ENCODE measurements around the gene RNF14. TPM values are rescaled to one million over a fixed set of nuclear protein-coding genes. Genes with fewer than 3 reads are reported as not detected.

Gene RNF14
- total RNA-seq, 2 donors from 2014 or later, result 27.5 to 33.0 TPM

DNA sequence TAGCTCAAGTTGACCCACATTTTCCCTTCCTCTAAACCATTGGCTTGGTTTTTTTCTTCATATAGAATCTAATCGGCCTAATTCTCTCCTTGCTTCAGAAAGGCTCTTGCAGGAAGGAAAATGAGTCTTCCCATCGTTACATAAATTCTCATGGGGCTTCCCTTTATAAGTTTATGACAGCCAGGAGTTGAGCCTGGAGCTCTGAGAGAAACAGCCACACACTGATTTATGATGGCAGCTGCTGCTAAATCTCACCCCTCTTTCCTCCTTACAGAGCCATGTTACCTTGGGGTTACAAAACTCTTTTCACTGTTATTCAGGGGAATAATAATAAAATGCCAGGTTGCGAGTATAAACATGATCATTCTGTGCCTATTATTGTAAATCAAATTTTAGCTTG, 5.2 kb upstream of the RNF14 start:
- H3K27ac ChIP-seq (ENCODE audit: low read depth, low read length), result no peak overlapping the region
- no peaks in the 10 kb centered on the region for H3K36me3 ChIP-seq (ENCODE audit: control insufficient read depth, insufficient read depth, low read length)
- Mint-ChIP-seq H3K27me3 (ENCODE audit: insufficient read depth) (peaks cover 1% of the 10 kb centered on the region), H3K9me3 (no peaks in the 10 kb centered on the region), H3K4me1 (peaks cover 14% of the 10 kb centered on the region), H3K36me3 (ENCODE audit: low read depth) (no peaks in the 10 kb centered on the region), H3K4me3 (no peak overlapping the region), H3K27ac (no peak overlapping the region)
- TF ChIP-seq, protein P1, sequence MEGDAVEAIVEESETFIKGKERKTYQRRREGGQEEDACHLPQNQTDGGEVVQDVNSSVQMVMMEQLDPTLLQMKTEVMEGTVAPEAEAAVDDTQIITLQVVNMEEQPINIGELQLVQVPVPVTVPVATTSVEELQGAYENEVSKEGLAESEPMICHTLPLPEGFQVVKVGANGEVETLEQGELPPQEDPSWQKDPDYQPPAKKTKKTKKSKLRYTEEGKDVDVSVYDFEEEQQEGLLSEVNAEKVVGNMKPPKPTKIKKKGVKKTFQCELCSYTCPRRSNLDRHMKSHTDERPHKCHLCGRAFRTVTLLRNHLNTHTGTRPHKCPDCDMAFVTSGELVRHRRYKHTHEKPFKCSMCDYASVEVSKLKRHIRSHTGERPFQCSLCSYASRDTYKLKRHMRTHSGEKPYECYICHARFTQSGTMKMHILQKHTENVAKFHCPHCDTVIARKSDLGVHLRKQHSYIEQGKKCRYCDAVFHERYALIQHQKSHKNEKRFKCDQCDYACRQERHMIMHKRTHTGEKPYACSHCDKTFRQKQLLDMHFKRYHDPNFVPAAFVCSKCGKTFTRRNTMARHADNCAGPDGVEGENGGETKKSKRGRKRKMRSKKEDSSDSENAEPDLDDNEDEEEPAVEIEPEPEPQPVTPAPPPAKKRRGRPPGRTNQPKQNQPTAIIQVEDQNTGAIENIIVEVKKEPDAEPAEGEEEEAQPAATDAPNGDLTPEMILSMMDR (conservative IDR thresholded peaks at IDR 0.05), result no peak
- 80 to 91% methylated on average over 3 of the region's 3 CpGs for WGBS, 2 experiments (ENCODE audit: insufficient coverage in 1 of 2, insufficient read length in 1 of 2)
- H3K4me3 ChIP-seq (ENCODE audit: low read length), result no peak overlapping the region
- DNase-seq, result no peak
- H3K9ac ChIP-seq (ENCODE audit: extremely low read depth, low read length, poor library complexity, severe bottlenecking), result no peak overlapping the region
- H3K9me3 ChIP-seq (ENCODE audit: control insufficient read depth, low read length), result no peaks in the 10 kb centered on the region
- H3K4me1 ChIP-seq (ENCODE audit: control insufficient read depth, insufficient read depth, low read length), result no peaks in the 10 kb centered on the region
- H3K27me3 ChIP-seq (ENCODE audit: control insufficient read depth, insufficient read depth, low read length, poor library complexity, severe bottlenecking), result no peaks in the 10 kb centered on the region

DNA sequence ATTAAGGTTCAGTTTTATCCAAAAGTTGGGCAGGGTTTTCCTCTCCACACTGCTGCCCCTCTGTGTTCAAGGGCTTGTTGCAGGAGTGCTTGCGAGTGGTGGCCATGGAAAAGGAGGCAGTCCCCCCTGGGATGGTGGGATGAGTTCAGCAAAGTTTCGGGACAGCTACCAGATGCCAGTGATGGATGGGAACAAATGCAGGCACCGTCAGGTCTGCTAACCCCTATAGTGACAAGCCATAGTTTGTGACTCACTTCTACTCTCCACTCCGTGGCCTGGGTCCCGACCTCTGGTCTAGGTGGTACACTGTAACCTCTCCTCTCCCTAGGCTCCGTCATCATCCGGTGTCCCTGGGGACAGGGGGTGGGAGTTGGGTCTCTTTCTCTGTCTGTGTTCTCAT, 3.8 kb upstream of the RNF14 start:
- WGBS, 2 experiments (ENCODE audit: insufficient coverage in 1 of 2, insufficient read length in 1 of 2), result 66 to 70% methylated on average over 4 to 7 of the region's 7 CpGs
- Histone ChIP-seq H3K4me1 (ENCODE audit: control insufficient read depth, insufficient read depth, low read length) (no peaks in the 10 kb centered on the region), H3K27ac (ENCODE audit: low read depth, low read length) (no peak overlapping the region), H3K9ac (ENCODE audit: extremely low read depth, low read length, poor library complexity, severe bottlenecking) (no peak overlapping the region), H3K4me3 (ENCODE audit: low read length) (no peak overlapping the region), H3K27me3 (ENCODE audit: control insufficient read depth, insufficient read depth, low read length, poor library complexity, severe bottlenecking) (no peaks in the 10 kb centered on the region), H3K9me3 (ENCODE audit: control insufficient read depth, low read length) (no peaks in the 10 kb centered on the region), H3K36me3 (ENCODE audit: control insufficient read depth, insufficient read depth, low read length) (no peaks in the 10 kb centered on the region)
- no peaks in the 10 kb centered on the region for H3K27me3 Mint-ChIP-seq (ENCODE audit: insufficient read depth)
- H3K4me3 Mint-ChIP-seq, result no peak overlapping the region
- TF ChIP-seq, protein P1 (conservative IDR thresholded peaks at IDR 0.05), result no peak
- peaks cover 15% of the 10 kb centered on the region for H3K4me1 Mint-ChIP-seq
- H3K36me3 Mint-ChIP-seq (ENCODE audit: low read depth), result no peaks in the 10 kb centered on the region
- no peak overlapping the region for H3K27ac Mint-ChIP-seq
- no peaks in the 10 kb centered on the region for H3K9me3 Mint-ChIP-seq
- no peak for DNase-seq

DNA sequence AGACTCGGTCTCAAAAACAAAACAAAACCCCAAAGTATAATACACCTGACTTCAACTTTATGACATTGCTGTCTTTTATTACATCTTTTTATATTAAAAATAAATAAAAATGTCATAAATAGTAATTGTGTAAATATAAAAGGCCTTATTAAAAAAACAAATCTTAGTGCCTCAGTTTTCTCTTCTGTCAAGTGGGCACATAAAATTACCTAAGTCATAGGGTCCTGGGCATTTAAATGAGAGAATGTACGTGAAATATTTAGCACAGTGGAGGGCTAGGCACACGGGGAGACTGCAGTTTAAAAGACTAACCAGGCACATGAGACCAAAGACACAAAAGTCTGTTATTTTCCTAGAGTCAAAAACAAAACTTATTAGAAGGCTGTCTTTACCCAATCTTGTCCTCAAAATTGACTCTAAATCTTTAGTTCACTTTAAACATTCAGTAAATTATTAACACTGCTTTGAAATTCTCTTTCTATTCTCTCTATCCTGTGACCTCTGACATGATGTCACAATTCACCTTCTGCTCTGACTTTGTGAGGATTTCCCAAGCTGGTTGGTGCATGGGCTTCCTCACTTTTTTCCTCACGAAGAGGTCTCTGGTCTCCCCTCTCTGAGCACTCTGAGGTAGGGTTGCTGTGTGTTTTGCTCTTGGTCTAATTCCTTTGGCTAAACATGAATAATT, 2.5 kb upstream of the RNF14 start:
- Mint-ChIP-seq H3K36me3 (ENCODE audit: low read depth) (peaks cover 3% of the 10 kb centered on the region), H3K27ac (no peak overlapping the region), H3K4me3 (no peak overlapping the region), H3K4me1 (peaks cover 10% of the 10 kb centered on the region), H3K9me3 (no peaks in the 10 kb centered on the region), H3K27me3 (ENCODE audit: insufficient read depth) (no peaks in the 10 kb centered on the region)
- Histone ChIP-seq H3K4me1 (ENCODE audit: control insufficient read depth, insufficient read depth, low read length) (no peaks in the 10 kb centered on the region), H3K4me3 (ENCODE audit: low read length) (no peak overlapping the region), H3K36me3 (ENCODE audit: control insufficient read depth, insufficient read depth, low read length) (peaks cover 11% of the 10 kb centered on the region), H3K9ac (ENCODE audit: extremely low read depth, low read length, poor library complexity, severe bottlenecking) (no peak overlapping the region), H3K27ac (ENCODE audit: low read depth, low read length) (no peak overlapping the region), H3K9me3 (ENCODE audit: control insufficient read depth, low read length) (no peaks in the 10 kb centered on the region), H3K27me3 (ENCODE audit: control insufficient read depth, insufficient read depth, low read length, poor library complexity, severe bottlenecking) (no peaks in the 10 kb centered on the region)
- 78 to 89% methylated on average over 3 to 4 of the region's 4 CpGs for WGBS, 2 experiments (ENCODE audit: insufficient coverage in 1 of 2, insufficient read length in 1 of 2)
- TF ChIP-seq, protein P1 (conservative IDR thresholded peaks at IDR 0.05), result no peak
- no peak for DNase-seq
